HG03196 (cell line): ENCODE data around the gene ACACB.
A peak's percentile ranks its signal among the peaks of the same experiment; 100 is the strongest.
"Not testable (repeated sequence)": the region's sequence is repeated elsewhere in the genome, so short reads cannot be mapped to it uniquely, and the experiment has no call there.

ENCODE experiments used
- ATAC-seq: cut with Tn5 transposase; IDR thresholded peaks from one replicate; pipeline ENCODE4 v1.9.1; 2021; ENCODE audit not compliant: unreplicated experiment

The ACACB gene

DNA sequence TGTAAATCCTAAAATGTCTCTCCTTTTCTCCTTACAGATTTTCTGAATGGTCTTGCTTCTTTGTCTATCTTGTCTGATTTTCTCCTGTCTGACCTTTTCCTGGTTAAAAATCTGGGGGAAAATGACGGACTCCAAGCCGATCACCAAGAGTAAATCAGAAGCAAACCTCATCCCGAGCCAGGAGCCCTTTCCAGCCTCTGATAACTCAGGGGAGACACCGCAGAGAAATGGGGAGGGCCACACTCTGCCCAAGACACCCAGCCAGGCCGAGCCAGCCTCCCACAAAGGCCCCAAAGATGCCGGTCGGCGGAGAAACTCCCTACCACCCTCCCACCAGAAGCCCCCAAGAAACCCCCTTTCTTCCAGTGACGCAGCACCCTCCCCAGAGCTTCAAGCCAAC lies 23.0 kb downstream of the ACACB start:
- no peak for ATAC-seq

DNA sequence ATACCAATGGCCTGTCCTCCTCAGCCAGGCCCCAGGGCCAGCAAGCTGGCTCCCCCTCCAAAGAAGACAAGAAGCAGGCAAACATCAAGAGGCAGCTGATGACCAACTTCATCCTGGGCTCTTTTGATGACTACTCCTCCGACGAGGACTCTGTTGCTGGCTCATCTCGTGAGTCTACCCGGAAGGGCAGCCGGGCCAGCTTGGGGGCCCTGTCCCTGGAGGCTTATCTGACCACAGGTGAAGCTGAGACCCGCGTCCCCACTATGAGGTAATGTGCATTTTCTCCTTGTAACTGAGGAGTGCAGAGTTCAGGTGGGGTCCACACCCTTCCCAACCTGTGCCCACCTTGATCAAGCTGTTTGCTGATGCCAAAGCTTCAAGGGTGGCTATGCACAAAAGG lies 23.4 kb downstream of the ACACB start:
- ATAC-seq = no peak

DNA sequence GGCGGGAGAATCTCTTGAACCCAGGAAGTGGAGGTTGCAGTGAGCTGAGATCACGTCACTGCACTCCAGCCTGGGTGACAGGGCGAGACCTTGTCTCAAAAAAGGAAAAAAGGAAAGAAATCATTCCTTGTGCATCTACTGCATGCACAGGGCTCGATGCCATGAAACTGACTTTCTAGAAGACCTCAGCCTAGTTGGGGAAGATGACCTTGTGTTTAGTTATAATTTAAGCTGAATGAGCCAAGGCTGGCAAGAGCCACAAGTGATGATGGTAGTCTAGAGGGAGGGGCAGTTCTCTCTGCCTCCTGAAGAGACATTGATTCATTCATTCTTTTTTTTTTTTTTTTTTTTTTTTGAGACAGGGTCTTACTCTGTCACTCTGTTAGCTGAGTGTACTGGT lies 24.2 kb downstream of the ACACB start:
- ATAC-seq = no peak

DNA sequence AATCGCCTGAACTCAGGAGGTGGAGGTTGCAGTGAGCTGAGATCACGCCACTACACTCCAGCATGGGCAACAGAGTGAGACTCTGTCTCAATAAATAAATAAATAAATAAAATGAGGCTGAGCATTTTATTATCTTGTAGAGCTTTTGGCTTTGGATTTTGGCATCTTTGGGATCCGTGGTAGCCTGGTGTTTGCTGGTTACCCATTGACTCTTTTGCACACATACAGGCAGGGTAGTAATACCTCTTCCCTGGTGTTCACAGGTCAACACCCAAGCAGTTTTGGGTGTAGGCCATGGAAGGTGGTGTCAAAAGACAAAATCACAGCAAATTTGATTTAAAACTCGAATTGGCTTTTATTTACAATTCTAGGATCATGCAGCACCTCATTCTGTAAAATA lies 27.8 kb downstream of the ACACB start:
- ATAC-seq = no peak

DNA sequence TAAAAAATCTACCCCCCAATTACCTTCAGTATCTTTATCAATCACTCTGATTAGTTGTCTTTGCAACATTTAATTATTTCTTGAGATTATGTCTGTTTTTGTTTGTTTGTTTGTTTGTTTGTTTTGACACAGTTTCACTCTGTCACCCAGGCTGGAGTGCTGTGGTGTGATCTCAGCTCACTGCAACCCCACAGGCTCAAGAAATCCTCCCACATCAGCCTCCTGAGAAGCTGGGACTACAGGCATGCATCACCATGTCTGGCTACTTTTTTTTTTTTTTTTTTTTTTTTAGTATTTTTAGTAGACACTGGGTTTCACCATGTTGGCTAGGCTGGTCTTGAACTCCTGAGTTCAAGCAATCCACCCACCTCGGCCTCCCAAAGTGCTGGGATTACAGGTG lies 30.7 kb downstream of the ACACB start:
- ATAC-seq = not testable (repeated sequence)

DNA sequence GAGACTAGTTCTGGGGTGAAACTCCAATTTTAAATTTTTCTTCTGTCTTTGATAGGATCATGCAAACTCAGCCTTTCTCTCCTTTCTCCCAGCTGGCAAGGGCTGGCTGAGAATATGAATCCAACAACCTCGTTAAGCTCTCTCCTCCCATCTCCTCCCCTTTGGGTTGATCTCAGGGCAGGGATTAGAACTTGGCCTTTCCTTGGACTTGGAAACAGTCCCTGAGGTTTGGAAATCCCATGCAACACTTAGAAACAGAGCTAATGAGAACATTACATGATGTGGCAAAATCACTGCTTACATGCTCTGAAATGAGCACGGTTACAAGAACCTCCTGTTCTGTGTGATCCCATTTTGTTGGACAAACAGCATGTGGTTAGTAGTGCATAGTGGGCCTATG lies 31.6 kb downstream of the ACACB start:
- ATAC-seq = no peak

DNA sequence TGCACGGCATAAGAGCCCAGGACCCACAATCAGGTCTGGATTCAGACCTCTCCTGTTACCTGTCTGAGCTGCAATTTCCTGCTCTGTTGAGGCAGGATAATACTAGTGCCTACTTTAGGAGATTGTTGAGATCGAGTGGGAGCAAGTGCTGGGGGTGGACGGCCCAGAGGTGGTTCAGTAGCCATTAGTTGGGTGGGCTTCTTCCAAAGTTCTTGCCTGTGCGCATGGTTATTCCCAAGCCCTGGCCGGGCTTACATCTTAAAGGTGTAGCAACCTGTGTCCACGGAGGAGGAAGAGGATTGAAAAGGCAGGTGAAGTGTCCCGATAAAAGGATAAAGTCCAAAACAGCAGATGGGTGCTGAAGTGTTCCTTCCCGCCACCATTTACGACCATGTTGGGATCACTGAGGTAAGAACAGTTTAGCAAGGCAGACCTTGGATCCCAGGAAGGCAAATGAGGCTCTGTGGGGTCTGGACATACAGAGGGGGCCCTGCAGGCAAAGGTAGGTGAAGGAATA lies 33.8 kb downstream of the ACACB start:
- ATAC-seq = no peak

DNA sequence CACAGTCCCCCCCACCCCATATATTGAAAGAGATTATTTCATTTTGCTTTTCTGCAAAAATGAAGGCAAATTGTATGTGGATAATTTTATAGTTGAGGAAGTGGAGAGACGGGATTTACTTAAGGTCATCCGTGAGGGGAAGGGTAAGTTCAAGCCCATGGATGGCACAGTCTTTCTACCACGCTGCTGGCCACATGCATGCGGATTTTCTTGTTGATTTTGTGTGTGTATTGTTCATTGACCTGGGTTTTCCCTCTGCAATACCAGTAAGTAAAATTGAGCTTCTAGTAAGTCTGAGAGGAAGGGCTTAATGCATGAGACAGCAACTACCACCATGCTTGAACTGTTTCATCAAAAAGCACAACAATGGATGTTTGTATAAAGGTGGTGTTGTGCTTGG lies 35.1 kb downstream of the ACACB start:
- no peak for ATAC-seq

DNA sequence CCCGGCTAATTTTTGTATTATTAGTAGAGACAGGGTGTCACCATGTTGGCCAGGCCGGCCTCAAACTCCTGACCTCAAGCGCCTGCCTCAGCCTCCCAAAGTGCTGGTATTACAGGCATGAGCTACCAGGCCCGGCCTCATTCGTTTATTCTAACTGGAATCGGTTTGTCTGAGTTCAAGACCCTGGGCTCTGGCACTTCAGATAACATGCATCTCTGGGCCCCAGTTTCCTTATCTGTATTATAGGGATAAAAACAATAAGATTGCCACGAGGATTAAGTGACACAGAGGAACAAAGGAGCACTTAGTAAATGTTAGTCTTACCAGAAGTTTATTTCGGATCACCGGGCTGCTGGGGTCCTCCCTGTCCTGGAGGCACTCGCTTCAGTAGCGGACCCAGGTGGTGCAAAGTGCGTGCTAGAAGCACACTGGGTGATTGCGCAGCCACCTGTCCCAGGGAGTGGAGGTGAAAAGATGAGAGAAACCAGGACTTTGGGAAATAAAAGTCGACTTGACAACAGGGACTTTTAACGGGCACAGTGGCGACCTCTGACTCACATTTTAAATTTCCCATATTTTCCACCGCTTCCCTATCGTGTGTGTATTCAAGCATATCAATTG lies 37.5 kb downstream of the ACACB start:
- ATAC-seq = no peak

DNA sequence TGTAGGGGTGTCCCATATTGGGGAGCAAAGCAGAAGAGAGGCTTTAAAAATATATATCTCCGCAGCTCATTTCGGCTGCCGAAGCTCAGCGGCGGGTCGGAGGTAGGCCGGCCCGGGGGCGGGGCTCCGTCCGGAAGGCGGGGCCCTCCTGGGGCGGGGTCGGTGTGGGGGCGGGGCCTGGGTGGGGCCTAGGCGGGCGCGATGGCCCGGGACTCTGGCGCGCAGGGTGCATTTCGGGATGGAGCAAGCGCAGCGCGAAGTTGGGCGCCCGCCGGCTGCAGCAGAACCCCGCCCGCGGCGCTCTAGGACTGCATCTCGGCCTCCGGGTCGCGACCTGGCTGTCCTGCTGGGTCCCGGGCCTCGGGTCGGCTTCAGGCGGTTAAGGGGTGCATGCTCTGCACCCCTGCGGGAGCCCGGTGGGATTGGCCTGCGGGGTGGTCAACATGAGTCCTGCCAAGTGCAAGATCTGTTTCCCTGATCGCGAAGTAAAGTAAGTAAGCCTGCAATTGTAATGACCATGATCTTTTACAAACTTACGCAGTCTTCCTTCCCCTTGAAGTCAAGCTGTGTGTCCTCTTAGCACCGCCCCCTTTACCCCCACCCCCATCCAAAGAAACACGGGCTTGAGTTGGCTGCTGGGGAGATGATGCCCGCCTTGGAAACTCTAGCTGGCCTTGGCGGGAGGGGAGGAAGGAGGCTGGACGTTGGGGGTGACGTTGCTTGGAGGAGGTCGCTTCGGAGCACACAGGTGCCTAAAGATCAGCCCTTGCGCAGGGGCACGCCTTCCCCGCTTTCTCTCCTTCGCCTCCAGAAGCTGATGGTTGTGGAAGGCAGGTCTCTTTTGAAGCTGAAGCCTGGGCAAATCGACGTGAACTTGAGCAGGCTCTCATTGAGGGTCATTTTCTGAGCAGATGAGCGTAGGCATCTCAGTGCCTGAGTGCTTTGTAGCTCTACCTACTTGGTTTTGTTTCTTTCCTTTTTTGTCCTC lies 38.4 kb downstream of the ACACB start:
- ATAC-seq = peak; percentile 83

DNA sequence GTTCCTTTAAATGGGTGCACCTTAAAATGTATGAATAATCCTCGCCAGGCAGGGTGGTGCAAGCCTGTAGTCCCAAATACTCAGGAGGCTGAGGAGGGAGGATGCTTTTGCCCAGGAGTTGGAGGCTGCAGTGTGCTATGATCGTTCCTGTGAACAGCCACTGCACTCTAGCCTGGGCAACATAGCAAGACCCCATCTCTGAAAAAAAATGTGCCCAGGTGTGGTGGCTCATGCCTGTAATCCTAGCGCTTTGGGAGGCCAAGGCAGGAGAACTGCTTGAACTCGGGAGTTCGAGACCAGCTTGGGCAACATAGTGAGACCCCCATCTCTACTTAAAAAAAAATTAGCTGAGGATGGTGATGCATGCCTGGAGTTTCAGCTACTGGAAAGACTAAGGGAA lies 39.6 kb downstream of the ACACB start:
- no peak for ATAC-seq

DNA sequence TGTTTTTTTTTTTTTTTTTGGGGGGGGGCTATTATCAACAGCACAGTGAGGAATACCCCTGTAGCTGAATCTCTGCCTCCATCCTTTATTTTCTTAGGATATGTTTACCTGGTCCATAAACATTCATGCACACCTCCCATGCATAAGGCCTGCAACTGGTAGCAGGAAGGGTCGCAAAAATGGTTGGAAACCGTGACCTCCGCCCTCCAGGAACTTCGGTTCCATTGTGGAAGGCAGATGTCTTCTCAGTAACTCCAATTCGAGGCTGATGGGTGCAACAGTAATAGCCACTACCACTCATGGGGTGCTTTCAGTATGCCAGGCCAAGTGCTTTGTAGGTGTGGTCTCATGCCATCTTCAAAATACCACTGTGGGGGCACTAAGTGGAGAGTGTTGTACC lies 40.2 kb downstream of the ACACB start:
- ATAC-seq = no peak

DNA sequence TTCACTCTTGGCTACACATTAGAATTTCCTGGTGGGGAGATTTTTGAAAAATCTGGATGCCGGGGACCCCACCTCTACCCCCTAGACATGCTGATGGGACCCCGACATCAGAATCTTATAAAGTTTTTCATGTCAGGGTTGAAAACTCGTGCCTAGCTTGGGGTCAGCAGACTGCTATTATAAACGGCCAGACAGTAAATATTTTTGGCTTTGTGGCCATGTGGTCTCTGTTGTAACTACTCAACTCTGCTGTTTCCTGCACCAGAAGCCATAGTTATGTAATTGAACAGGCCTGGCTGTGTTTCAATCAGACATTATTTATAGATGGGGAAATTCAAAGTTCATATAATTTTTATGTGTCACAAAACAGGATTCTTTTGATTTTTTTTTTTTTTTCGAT lies 41.6 kb downstream of the ACACB start:
- no peak for ATAC-seq

DNA sequence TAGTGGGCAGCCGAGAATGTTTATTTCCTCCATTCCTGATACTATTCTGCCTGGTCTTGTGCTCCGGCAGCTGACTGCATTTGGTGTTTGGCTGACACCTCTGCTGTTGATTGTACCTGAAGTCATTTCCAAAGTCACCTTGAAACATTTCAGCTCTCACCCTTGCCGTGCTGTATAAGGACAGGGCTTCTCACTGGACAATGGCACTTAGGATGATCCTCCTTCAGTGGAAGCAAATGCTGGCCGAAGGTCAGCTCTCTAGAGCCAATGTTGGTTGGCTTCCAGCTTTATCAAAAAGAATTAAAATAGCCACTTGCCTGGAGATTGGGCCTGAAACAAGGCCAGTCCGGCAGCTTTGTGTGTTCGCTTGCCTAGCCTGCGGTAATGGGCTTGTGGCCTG lies 44.0 kb downstream of the ACACB start:
- ATAC-seq = no peak

DNA sequence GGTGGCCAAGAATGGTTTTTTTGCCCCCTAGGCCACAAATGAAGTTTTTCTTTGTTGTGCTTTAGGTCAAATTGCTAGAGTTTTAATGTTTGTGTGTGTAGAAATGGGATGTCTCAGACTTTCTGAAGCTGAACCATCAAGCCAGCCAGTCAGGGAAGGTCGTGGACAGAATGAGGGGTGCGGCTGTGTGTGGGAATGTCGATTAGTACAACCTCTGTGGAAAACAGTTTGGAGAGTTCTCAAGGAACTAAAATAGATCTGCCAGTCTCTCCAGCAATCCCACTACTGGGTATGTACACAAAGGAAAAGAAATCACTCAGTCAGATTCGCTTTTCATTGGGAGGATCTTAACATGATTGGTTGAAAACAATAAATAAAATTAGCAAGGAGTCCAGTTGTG lies 44.5 kb downstream of the ACACB start:
- ATAC-seq = no peak

DNA sequence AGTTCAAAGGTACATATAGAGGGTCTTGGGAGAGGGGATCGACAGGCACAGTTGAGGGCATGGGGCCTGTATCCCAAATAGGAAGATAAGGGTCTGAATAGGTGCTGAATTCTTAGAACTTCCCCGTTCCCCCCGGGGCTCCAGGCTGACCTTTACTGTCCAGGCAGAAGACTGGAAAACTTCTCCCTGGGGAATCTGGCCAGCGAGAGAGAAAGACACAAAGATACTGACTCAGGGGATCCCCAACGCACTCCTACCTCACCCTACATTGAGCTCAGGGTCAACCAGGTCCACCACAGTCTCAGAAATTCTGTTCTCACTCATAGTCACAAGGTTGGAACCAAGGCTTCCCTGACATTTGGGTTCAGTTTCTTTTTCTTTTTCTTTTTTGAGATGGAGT lies 46.2 kb downstream of the ACACB start:
- no peak for ATAC-seq

DNA sequence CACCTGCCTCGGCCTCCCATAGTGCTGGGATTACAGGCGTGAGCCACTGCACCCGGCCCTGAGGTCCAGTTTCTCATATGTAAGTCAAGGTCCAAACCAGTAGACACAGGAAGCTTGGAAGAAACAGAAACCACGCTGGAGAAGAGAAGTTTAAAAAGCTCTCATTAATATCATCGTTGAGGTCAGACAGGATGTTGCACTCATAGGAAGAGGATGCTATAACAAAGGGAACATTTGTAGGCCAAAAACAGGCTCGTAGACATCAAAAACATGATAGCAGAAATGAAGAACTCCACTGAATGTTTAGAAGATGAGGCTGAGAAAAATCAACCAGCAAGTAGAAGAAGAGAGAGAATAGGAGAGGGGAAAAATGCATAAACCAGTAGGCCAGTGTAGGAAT lies 46.8 kb downstream of the ACACB start:
- no peak for ATAC-seq

DNA sequence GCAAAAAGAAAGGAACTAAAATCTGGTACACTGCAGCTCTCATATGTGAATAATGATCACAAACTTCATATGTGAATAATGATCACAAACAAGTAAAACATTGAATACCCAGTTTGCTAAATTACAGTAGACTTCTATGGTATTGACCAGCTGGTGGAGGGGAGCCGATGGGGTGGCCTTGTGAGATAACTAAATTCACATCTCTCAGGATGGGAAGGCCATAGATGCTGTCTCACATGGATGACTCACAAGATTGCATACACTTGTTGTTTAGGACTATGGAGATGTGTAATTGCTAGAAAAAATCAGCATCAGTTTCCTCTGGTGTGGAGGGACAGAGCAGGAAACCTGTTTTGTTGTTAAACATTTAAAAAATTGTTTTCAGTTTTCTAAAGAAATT lies 49.2 kb downstream of the ACACB start:
- no peak for ATAC-seq

DNA sequence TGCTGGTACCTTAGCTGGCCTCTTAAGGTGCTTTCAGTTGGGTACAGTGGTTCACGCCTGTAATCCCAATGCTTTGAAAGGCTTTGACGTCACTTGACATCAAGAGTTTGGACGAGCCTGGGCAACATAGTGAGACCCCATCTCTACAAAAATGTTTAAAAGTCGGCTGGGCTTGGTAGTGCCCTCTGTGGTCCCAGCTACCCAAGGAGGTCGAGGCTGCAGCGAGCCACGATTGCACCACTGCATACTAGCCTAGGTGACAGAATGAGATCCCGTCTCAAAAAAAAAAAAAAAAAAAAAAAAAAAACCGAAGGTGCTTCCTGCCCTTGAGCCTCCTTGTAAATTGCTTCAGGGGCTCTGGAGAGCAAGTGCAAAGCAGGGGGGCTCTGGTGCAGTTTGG lies 50.0 kb downstream of the ACACB start:
- no peak for ATAC-seq

DNA sequence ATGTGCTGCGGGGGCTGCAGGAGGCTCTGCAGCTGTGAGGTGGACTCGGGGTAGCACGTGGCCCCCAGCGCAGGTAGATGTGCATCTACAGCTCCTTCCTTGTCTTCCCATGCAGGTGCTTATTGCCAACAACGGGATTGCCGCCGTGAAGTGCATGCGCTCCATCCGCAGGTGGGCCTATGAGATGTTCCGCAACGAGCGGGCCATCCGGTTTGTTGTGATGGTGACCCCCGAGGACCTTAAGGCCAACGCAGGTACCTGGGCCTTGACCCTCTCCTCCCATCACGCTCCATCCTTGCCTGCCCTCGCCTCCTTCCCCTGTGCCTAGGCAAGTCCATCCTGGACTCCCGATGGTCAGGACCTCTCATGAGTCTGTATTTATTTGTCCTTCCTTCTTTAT lies 51.4 kb downstream of the ACACB start:
- no peak for ATAC-seq

DNA sequence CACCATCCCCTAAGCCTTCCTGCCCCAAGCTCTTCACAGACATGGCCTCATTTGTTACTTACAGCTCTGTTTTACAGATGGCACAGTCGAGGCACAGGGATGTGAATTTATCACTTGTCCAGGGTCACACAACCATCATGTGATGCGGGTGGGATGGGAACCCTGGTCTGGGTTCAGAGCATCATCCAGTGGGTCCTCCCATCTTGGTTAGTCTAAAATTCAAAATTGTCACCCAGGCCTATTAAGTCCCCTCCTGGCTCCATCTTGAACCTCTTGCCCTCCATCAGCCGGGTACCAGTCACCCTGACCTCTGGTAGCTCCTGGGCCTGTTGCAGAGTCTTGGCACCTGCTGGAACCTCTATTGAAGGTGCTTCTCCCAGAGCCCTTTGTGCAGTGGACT lies 52.9 kb downstream of the ACACB start:
- ATAC-seq = no peak

DNA sequence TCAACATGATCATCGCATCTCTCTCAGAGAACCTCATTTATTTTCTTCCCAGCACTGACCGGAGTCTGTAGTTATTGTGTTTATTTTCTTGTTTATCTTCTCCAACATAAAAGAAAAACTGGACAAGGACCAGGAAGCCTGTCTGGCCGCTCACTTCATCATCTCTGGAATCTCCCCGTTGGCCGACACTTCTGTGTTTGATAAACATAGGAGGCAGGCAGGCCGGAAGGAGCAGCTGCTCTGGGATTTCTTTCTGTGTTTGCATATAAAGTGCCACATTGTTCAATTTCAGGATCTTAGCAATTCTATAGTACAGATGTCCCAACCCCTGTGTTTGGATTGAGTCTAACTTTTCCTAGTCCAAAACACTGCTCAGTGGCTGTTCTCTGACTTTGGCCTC lies 53.3 kb downstream of the ACACB start:
- ATAC-seq = no peak
